COLO829 (cell line): ENCODE data around the gene C22orf23.

Experiments
- DNase-seq: peaks from one replicate; pipeline ENCODE4 v3.0.0; 2012; ENCODE audit warnings: low spot score

Gene C22orf23

GRCh38 chr22:37897807-37898206 is 55.6 kb downstream of the C22orf23 start:
- DNase-seq = no peak

- no peak for DNase-seq
Measured at GRCh38 chr22:37896939-37897338, 56.5 kb downstream of the C22orf23 start.

- DNase-seq = no peak
Measured at GRCh38 chr22:37896181-37896592, 57.2 kb downstream of the C22orf23 start.

GRCh38 chr22:37894939-37895670 is 58.3 kb downstream of the C22orf23 start:
- no peak for DNase-seq

GRCh38 chr22:37893583-37893983 is 59.8 kb downstream of the C22orf23 start:
- DNase-seq = no peak
